GM19351 (cell line): ENCODE measurements around the gene RRP12.

ENCODE experiments used
- ATAC-seq: cut with Tn5 transposase; IDR thresholded peaks from one replicate; pipeline ENCODE4 v1.9.1; 2021; ENCODE audit warnings: mild to moderate bottlenecking, moderate library complexity; ENCODE audit not compliant: unreplicated experiment

The RRP12 gene

GRCh38 chr10:97336942-97337831, 64.0 kb downstream of the RRP12 start:
- no peak for ATAC-seq

- no peak for ATAC-seq
These were observed 64.7 kb downstream of the RRP12 start for GRCh38 chr10:97336446-97336845.

- no peak for ATAC-seq
These were observed 65.1 kb downstream of the RRP12 start for GRCh38 chr10:97336006-97336405.

GRCh38 chr10:97335188-97335619, 65.9 kb downstream of the RRP12 start:
- no peak for ATAC-seq

- ATAC-seq, result peak; percentile 84
These were observed 66.6 kb downstream of the RRP12 start, which contains the start of gene FRAT2 for GRCh38 chr10:97334370-97335175. Gene FRAT2, minus strand, starts transcription at chr10:97334729. Its CDS starts 157 bp downstream, at chr10:97334572.

- ATAC-seq, result peak; percentile 32
These were observed 67.4 kb downstream of the RRP12 start for GRCh38 chr10:97333601-97334369.

- no peak for ATAC-seq
These were observed 67.9 kb downstream of the RRP12 start for GRCh38 chr10:97333351-97333600.

- no peak for ATAC-seq
These were observed 68.4 kb downstream of the RRP12 start for GRCh38 chr10:97332591-97333350.

- ATAC-seq, result no peak
These were observed 69.9 kb downstream of the RRP12 start for GRCh38 chr10:97331153-97331703.

GRCh38 chr10:97329766-97330165, 71.4 kb downstream of the RRP12 start:
- no peak for ATAC-seq

GRCh38 chr10:97328646-97329453, 72.3 kb downstream of the RRP12 start:
- no peak for ATAC-seq

GRCh38 chr10:97327348-97328294, 73.5 kb downstream of the RRP12 start:
- no peak for ATAC-seq

GRCh38 chr10:97325754-97326153, 75.4 kb downstream of the RRP12 start:
- no peak for ATAC-seq

GRCh38 chr10:97323501-97323900, 77.6 kb downstream of the RRP12 start:
- no peak for ATAC-seq

GRCh38 chr10:97321804-97322190, 79.3 kb downstream of the RRP12 start:
- ATAC-seq, result no peak

- ATAC-seq, result no peak
These were observed 79.9 kb downstream of the RRP12 start for GRCh38 chr10:97321032-97321803.

- ATAC-seq, result no peak
These were observed 80.6 kb downstream of the RRP12 start for GRCh38 chr10:97320480-97321031.
